ENCODE measurements around the gene SLC6A12. TPM values are rescaled to one million over a fixed set of nuclear protein-coding genes. Genes with fewer than 3 reads are reported as not detected.

SLC6A12 gene
- total RNA-seq, 1 donor, result not detected

DNA sequence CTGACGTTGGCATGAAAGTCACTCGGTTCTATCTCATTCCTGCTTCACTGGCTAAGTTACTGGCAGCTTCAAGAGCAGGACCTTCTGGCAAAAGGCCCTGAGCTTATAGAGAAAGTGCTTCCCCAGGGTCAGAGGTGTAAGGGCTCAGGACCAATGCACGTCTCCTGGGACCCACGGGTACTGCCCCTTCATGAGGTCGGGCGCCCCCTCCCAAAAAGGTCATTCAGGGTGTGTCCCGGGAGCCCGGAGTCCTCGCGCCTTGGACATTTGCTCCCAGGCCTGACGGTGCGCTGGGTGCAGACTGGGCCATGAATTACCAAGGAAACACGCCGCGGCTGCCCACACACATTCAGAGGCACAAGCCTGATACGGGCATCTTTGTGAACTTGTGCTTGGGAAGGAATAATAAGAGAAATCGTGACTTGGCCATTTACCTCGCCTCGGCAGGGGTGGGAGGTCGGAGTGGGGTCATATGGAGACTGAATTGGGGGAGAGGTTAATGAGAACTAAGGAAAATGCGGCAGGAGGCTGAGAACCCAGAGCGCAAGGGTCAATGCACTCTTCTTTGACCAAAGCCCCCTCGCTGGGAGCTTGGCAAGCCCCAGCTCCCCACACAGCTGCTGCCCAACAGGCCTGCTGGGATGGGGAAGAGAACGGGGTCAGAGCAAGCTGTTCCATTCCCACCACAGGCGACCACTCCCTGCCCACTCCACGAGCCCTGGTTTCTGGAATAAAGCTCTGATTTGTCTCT, 15.7 kb upstream of the SLC6A12 start:
- H3K4me3 ChIP-seq (ENCODE audit: low read depth, low read length), result no peak overlapping the region
- TF ChIP-seq, protein P1, sequence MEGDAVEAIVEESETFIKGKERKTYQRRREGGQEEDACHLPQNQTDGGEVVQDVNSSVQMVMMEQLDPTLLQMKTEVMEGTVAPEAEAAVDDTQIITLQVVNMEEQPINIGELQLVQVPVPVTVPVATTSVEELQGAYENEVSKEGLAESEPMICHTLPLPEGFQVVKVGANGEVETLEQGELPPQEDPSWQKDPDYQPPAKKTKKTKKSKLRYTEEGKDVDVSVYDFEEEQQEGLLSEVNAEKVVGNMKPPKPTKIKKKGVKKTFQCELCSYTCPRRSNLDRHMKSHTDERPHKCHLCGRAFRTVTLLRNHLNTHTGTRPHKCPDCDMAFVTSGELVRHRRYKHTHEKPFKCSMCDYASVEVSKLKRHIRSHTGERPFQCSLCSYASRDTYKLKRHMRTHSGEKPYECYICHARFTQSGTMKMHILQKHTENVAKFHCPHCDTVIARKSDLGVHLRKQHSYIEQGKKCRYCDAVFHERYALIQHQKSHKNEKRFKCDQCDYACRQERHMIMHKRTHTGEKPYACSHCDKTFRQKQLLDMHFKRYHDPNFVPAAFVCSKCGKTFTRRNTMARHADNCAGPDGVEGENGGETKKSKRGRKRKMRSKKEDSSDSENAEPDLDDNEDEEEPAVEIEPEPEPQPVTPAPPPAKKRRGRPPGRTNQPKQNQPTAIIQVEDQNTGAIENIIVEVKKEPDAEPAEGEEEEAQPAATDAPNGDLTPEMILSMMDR (IDR thresholded peaks at IDR 0.05; ENCODE audit: insufficient read depth, low read length), result no peak
- no peak for DNase-seq (ENCODE audit: low read depth)

DNA sequence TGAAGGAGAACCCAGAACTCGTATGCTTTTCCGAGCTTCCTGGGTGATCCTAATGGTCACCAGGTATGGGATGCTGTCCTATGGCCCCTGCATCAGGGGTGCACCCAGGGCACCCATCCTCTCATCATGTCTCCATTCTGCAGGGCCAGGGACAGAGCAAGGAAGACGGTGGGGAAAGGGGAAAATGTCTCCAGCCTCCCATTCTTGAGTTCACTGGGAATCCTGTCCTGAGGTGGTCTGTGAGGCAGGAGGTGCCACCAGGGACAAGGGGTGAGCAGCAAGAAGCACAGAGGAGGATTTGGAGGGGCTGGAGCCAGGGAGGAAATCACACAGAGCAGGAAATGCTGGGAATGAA, 14.9 kb upstream of the SLC6A12 start:
- H3K4me3 ChIP-seq (ENCODE audit: low read depth, low read length), result no peak overlapping the region
- no peak for DNase-seq (ENCODE audit: low read depth)
- TF ChIP-seq, protein P1 (IDR thresholded peaks at IDR 0.05; ENCODE audit: insufficient read depth, low read length), result no peak

DNA sequence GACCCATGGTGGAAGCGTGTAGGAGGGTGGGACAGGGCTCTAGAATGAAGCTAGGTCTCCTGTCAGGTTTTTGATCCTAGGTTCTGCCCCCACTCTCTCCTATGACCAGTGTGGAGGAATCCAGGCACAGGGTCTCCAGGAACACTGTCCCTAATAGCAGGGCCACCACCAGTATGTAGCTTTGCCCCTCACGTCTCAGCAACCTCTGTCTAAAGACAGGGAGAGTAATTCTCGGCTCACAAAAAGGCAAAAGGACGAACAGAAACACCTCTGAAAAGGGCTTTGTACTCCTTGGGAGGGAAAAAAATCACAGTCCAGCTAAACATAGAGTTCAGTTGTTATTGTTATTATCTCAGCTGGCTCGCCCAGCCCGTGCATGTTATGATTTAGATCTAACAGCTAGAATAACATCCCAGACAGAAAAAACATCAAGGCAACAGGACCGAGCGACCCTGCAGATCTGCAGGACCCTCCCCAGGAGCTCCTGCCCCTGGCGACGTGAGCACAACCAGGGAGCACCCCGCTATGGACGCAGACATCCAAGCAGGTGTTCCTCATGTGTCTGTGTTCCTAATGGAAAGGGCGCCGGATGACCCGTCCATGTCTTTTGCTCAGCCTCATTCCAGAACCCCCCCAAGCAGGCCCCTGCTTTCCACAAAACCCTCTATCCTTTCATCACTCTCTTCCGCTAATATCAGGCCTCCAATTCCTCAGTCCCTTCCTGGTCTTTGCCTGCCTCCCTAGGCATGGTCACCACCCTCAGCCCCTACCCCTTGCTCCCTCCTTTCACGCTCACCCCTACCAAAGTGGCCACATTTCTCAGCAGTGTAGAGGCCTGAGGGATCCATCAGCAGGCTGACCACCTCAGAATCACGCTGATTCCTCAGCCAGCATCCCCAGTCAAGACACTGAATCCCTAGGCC, 14.2 kb upstream of the SLC6A12 start:
- H3K4me3 ChIP-seq (ENCODE audit: low read depth, low read length), result no peak overlapping the region
- TF ChIP-seq, protein P1 (IDR thresholded peaks at IDR 0.05; ENCODE audit: insufficient read depth, low read length), result no peak
- DNase-seq (ENCODE audit: low read depth), result no peak

DNA sequence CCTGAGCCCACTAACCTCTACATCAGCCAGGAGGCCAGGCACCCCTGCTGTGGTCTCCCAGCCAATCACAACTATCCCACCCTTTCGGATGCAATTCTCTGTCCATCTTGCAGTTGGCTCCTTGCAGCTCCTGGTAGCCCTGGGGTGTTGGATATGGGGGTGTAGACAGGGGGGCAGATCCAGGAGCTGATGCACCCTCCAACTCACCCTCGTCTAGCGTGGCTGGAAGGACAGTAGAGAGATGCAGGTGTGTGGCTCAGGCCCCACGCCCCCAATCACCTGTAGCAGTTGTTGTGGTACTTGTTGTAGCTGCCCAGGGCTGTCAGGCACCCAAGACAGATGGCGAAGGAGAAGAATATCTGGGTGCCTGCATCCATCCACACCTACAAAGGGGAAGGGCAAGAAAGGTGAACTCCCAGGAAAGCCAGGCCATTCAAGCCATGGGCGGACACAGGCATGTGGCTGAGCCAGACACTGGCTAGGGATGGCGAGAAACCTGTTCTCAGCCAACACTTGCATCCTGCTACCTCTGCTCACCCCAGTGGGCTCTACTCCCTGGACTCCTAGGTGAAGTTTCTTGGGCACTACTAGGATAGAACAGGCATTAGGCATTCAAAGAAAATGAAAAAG, 13.4 kb upstream of the SLC6A12 start:
- TF ChIP-seq, protein P1 (IDR thresholded peaks at IDR 0.05; ENCODE audit: insufficient read depth, low read length), result no peak
- DNase-seq (ENCODE audit: low read depth), result no peak
- H3K4me3 ChIP-seq (ENCODE audit: low read depth, low read length), result no peak overlapping the region

DNA sequence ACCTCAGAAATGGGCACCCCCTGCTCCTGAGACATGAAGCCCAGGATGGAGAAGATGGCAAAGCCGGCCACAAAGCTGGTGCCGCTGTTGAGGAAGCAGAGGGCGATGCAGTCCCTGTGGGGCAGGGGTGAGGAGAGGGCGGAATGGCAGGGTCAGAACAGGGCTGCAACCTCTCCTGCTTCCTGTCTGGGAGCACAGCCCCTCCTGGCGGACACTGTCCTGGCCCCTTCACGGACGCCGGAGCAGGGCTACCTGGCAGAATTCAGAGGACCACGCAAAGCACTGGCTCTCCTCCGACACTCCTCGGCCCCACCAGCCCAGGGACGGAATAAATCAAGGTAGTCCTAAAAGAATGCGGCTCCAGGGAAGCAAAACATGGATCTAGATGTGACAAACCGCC, 12.4 kb upstream of the SLC6A12 start:
- no peak overlapping the region for H3K4me3 ChIP-seq (ENCODE audit: low read depth, low read length)
- TF ChIP-seq, protein P1 (IDR thresholded peaks at IDR 0.05; ENCODE audit: insufficient read depth, low read length), result no peak
- DNase-seq (ENCODE audit: low read depth), result no peak

DNA sequence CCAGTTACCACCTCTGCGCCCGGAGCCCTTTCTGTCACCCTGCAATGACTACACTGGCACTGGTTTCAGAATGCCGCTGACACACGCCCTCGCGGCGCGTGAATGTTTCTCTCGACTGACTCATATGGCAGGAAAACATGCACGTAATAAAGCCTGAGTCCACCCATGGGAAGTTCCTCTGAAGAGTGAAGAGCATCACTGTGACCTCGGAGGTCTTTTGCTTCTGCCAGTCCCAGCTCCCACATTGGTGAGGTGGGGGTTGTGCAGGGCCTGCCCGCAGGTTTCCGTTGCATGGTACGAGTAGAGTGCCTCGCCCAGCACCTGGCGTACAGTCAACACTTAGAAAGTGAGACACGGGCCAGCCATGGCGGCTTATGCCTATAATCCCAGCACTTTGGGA, 11.1 kb upstream of the SLC6A12 start:
- no peak overlapping the region for H3K4me3 ChIP-seq (ENCODE audit: low read depth, low read length)
- TF ChIP-seq, protein P1 (IDR thresholded peaks at IDR 0.05; ENCODE audit: insufficient read depth, low read length), result no peak
- no peak for DNase-seq (ENCODE audit: low read depth)
